ENCODE measurements around the gene ZBTB14.

The ZBTB14 gene

GRCh38 chr18:5295231-5295920 lies at the start of gene ZBTB14:
Gene ZBTB14 (minus strand): TSS chr18:5295726. CDS start chr18:5293246, 2,480 bp downstream.
- peak; percentile 89 for DNase-seq

GRCh38 chr18:5339202-5339834 lies 43.8 kb upstream of the ZBTB14 start:
- no peak for DNase-seq

- DNase-seq = no peak
Measured at GRCh38 chr18:5334456-5335075, 39.0 kb upstream of the ZBTB14 start.

- no peak for DNase-seq
Measured at GRCh38 chr18:5318061-5318700, 22.7 kb upstream of the ZBTB14 start.

- no peak for DNase-seq
Measured at GRCh38 chr18:5317186-5317585, 21.7 kb upstream of the ZBTB14 start.

- no peak for DNase-seq
Measured at GRCh38 chr18:5315838-5316237, 20.3 kb upstream of the ZBTB14 start.

GRCh38 chr18:5311301-5311989 lies 15.9 kb upstream of the ZBTB14 start:
- DNase-seq = no peak

- no peak for DNase-seq
Measured at GRCh38 chr18:5309888-5310470, 14.5 kb upstream of the ZBTB14 start.

- no peak for DNase-seq
Measured at GRCh38 chr18:5305835-5306234, 10.3 kb upstream of the ZBTB14 start.

GRCh38 chr18:5304232-5304631 lies 8.7 kb upstream of the ZBTB14 start:
- DNase-seq = no peak

GRCh38 chr18:5303636-5304035 lies 8.1 kb upstream of the ZBTB14 start:
- no peak for DNase-seq

GRCh38 chr18:5302606-5303005 lies 7.1 kb upstream of the ZBTB14 start:
- DNase-seq = no peak

GRCh38 chr18:5300476-5301010 lies 5.0 kb upstream of the ZBTB14 start:
- DNase-seq = no peak

- DNase-seq = no peak
Measured at GRCh38 chr18:5298156-5298852, 2.8 kb upstream of the ZBTB14 start.

GRCh38 chr18:5297597-5297996 lies 2.1 kb upstream of the ZBTB14 start:
- no peak for DNase-seq

GRCh38 chr18:5296706-5297320 lies 1.3 kb upstream of the ZBTB14 start:
- DNase-seq = peak; percentile 86

GRCh38 chr18:5295981-5296705 lies 617 bp upstream of the ZBTB14 start:
- peak; percentile 98 for DNase-seq

GRCh38 chr18:5294457-5295230 lies 882 bp downstream of the ZBTB14 start:
- DNase-seq = peak; percentile 87

- DNase-seq = no peak
Measured at GRCh38 chr18:5294113-5294456, 1.4 kb downstream of the ZBTB14 start.

GRCh38 chr18:5288517-5288935 lies 7.0 kb downstream of the ZBTB14 start:
- DNase-seq = no peak

Measured in activated effector memory CD4-positive, alpha-beta T cell treated with anti-CD3 and anti-CD28 coated beads, Interleukin-2, amount 50 U/mL, for 16 hours (primary cell).